ENCODE measurements around the gene NOL8. TPM values are rescaled to one million over a fixed set of nuclear protein-coding genes. Genes with fewer than 3 reads are reported as not detected.

Gene NOL8
- total RNA-seq, 1 donor from 2014 or later: 28.2 TPM

DNA sequence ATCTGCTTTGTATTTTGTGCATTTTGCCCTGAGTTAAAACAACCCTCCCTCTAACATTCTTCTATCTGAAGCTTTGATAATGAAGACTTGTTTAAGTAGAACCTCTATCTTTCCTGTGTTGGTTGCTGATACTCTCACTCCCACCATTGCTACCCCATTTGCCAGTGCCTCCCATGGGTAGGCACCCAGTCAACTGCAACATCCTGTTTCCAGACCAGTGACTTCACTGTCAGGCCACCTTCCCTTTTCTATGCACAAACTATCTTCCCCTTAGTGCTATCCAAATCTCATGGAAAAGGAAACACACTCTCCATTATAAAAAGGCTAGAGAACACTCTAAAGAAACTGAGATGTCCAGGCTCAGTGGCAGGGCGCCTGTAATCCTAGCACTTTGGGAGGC, 26.0 kb downstream of the NOL8 start:
- Mint-ChIP-seq H3K27me3 (ENCODE audit: unreplicated experiment) (no peaks in the 10 kb centered on the region), H3K4me1 (ENCODE audit: unreplicated experiment) (peaks cover 20% of the 10 kb centered on the region), H3K27ac (ENCODE audit: unreplicated experiment) (no peak overlapping the region), H3K9me3 (ENCODE audit: unreplicated experiment) (no peaks in the 10 kb centered on the region), H3K36me3 (ENCODE audit: low read depth, unreplicated experiment) (peaks cover 11% of the 10 kb centered on the region), H3K4me3 (ENCODE audit: unreplicated experiment) (no peak overlapping the region)
- no peak for DNase-seq (ENCODE audit: low spot score)
- TF ChIP-seq, protein P1, sequence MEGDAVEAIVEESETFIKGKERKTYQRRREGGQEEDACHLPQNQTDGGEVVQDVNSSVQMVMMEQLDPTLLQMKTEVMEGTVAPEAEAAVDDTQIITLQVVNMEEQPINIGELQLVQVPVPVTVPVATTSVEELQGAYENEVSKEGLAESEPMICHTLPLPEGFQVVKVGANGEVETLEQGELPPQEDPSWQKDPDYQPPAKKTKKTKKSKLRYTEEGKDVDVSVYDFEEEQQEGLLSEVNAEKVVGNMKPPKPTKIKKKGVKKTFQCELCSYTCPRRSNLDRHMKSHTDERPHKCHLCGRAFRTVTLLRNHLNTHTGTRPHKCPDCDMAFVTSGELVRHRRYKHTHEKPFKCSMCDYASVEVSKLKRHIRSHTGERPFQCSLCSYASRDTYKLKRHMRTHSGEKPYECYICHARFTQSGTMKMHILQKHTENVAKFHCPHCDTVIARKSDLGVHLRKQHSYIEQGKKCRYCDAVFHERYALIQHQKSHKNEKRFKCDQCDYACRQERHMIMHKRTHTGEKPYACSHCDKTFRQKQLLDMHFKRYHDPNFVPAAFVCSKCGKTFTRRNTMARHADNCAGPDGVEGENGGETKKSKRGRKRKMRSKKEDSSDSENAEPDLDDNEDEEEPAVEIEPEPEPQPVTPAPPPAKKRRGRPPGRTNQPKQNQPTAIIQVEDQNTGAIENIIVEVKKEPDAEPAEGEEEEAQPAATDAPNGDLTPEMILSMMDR (IDR thresholded peaks at IDR 0.05; ENCODE audit: unreplicated experiment): no peak

DNA sequence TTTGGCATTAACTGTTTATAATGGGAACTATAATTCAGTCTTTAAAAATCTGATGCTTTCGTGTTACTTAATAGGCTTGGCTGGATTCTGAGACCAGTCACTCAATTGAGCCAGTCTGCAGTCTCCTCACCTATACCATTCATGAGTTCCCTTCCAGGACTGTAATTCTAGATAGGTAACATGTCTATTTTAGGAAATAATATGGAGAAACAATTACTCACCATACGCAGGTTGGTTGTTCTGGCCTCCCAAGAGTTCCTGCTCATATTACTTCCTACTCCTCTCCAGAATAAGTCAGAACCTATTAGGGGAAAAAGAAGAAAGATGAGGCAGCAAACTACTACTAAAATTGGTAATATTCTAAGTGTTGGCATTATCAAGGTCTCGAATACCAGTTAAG, 27.1 kb downstream of the NOL8 start:
- H3K27ac Mint-ChIP-seq (ENCODE audit: unreplicated experiment): no peak overlapping the region
- H3K27me3 Mint-ChIP-seq (ENCODE audit: unreplicated experiment): no peaks in the 10 kb centered on the region
- DNase-seq (ENCODE audit: low spot score): no peak
- H3K9me3 Mint-ChIP-seq (ENCODE audit: unreplicated experiment): no peaks in the 10 kb centered on the region
- peaks cover 20% of the 10 kb centered on the region for H3K4me1 Mint-ChIP-seq (ENCODE audit: unreplicated experiment)
- H3K4me3 Mint-ChIP-seq (ENCODE audit: unreplicated experiment): no peak overlapping the region
- H3K36me3 Mint-ChIP-seq (ENCODE audit: low read depth, unreplicated experiment): peaks cover 11% of the 10 kb centered on the region
- TF ChIP-seq, protein P1 (IDR thresholded peaks at IDR 0.05; ENCODE audit: unreplicated experiment): no peak

DNA sequence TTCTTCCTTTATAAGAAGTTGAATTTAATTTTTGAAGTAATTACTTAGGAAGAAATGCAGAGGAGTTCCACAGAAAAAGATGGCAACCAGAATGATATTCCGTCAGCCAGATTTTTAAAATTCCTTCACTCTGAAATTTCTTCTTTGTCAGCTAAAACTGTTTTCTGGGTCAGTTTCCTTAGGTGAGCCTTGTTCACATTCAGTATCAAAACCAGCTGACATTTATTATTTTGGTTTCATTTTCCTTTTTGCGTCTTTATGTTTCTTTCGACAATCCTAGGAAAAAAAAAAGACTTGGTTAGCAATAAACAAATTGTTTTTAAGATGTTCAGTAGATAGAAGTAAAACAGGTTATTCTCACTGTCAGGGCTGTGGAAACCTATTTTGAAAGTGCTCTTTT, 27.5 kb downstream of the NOL8 start:
- Mint-ChIP-seq H3K36me3 (ENCODE audit: low read depth, unreplicated experiment) (peaks cover 8% of the 10 kb centered on the region), H3K4me1 (ENCODE audit: unreplicated experiment) (peaks cover 24% of the 10 kb centered on the region)
- TF ChIP-seq, protein P1 (IDR thresholded peaks at IDR 0.05; ENCODE audit: unreplicated experiment): no peak

DNA sequence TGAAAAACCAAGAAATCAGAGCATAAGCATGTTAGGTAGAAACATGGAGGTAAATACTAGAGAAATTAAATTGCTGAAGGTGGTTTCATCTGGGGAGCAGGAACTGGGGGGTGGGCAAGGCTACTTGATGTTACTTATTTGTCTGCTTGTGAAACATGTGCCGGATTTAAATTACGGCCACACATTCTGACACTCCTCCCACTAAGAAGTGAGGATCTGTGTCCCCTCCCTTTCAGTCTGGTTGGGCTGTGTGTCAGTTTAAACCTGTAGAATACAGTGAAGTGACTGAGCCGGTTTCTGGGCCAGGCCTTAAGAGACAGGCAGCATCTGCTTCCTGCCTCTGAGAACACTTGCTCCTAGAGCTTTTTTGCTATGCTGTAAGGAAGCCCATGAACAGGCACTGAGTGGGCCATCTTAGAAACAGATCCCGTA, 29.3 kb downstream of the NOL8 start:
- Mint-ChIP-seq H3K9me3 (ENCODE audit: unreplicated experiment) (no peaks in the 10 kb centered on the region), H3K27ac (ENCODE audit: unreplicated experiment) (no peak overlapping the region), H3K36me3 (ENCODE audit: low read depth, unreplicated experiment) (peaks cover 8% of the 10 kb centered on the region), H3K4me1 (ENCODE audit: unreplicated experiment) (peaks cover 29% of the 10 kb centered on the region), H3K4me3 (ENCODE audit: unreplicated experiment) (no peak overlapping the region), H3K27me3 (ENCODE audit: unreplicated experiment) (no peaks in the 10 kb centered on the region)
- TF ChIP-seq, protein P1 (IDR thresholded peaks at IDR 0.05; ENCODE audit: unreplicated experiment): no peak
- DNase-seq (ENCODE audit: low spot score): peak; percentile 17

More for the DNA sequence above, 27.5 kb downstream of the NOL8 start:
- no peak overlapping the region for H3K4me3 Mint-ChIP-seq (ENCODE audit: unreplicated experiment)
- H3K27me3 Mint-ChIP-seq (ENCODE audit: unreplicated experiment): no peaks in the 10 kb centered on the region
- no peaks in the 10 kb centered on the region for H3K9me3 Mint-ChIP-seq (ENCODE audit: unreplicated experiment)
- DNase-seq (ENCODE audit: low spot score): no peak
- no peak overlapping the region for H3K27ac Mint-ChIP-seq (ENCODE audit: unreplicated experiment)

DNA sequence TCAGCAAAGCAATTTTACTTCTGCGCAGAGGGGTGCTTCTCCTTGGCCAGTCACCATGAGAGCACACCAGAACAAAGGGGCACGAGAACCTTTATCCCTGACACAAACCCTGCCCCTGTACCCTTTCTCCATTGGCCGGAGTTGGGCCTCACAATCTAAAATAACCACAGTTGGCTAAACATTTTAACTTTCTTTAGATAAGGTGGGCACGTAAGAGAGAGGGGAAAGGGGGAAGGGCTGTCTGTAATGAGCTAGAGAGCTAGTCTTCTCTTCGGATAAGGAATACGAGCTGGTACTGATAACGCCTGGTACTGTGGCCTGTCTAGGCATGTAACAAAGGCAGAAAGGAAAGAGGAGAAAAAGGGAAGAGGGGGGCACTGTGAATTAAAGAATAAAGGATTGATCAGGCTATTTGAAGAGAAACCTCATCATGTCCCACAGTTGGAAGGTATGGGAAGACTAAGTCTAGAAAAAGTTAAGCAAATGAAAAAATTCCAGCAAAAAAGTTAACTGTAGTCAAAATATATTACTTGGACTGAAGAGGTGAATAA, 29.8 kb downstream of the NOL8 start:
- no peak overlapping the region for H3K4me3 Mint-ChIP-seq (ENCODE audit: unreplicated experiment)
- DNase-seq (ENCODE audit: low spot score): no peak
- H3K27ac Mint-ChIP-seq (ENCODE audit: unreplicated experiment): no peak overlapping the region
- H3K36me3 Mint-ChIP-seq (ENCODE audit: low read depth, unreplicated experiment): peaks cover 8% of the 10 kb centered on the region
- TF ChIP-seq, protein P1 (IDR thresholded peaks at IDR 0.05; ENCODE audit: unreplicated experiment): no peak
- H3K27me3 Mint-ChIP-seq (ENCODE audit: unreplicated experiment): no peaks in the 10 kb centered on the region
- no peaks in the 10 kb centered on the region for H3K9me3 Mint-ChIP-seq (ENCODE audit: unreplicated experiment)
- H3K4me1 Mint-ChIP-seq (ENCODE audit: unreplicated experiment): peaks cover 29% of the 10 kb centered on the region
